Stimulated activated CD8-positive, alpha-beta memory T cell treated with anti-CD3 and anti-CD28 coated beads, Interleukin-7, amount 100 ng/mL, for 48 hours (primary cell): ENCODE results near the gene PRKCH.

ENCODE experiments used
- DNase-seq, 2 donors: peaks; one replicate each; pipeline ENCODE4 v3.0.0-alpha.2; 2020; ENCODE audit warnings: low read depth in 1 of 2; ENCODE audit errors: extremely low read depth in 1 of 2

PRKCH gene

GRCh38 chr14:61561657-61562276 lies 240.4 kb downstream of the PRKCH start:
- DNase-seq = no peak

DNA sequence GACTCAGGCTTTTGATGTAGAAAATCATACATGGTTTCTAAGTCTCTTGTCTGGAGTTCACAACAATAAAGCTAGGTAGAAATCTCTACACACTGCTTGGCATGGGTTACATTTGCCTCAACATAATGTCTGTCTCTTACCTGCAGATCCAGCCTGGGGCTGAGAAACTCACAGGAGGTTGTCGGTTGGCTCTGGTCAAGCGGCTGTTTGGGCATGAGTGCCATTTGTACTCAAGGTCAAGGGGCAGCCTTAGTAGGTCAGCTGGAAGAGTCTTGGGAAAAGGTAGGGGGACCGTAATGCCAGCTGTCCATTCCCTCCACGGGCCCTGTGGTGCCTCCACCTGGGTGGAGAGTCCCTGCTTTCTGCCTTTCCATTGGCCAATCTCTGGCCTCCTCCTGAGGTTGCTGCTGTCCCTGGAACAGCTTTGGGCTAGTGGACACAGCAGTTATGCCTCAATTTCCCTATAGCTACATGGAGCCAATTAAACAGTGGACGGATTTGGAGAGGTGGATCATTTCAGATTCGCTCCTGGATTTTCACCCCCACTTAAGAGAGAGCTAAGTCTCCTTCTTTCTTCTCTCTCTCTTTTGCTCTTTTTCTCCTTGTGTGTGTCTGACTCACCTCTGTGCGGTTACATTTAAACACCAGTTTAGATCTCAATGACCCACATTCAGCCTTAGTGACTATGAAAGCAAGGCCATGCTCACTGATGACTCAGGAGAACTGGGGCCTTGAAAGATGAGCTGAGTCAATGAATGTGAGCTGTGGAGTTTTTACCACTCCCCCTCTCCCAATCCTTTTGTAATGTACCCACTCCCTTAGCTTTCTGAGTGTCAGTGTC lies 241.2 kb downstream of the PRKCH start:
- DNase-seq = peak in 1 of 2 donors; percentile 52

DNA sequence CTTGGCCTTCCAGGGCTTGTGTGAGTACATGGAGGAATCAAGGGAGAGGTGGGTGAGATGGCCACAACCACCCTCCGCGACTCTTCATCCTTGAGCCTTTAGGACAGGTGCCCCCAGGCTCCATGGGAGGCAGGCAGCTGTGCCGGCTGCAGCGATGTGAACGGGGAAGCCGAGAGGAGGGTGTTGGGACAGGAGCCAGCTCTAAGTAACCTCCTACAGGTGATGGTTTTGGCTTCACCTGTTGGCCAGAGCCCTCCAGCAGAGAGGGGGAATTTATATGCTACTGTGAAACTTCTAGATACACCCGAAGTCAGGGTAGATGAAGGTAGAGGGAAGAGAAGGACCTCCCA lies 241.8 kb downstream of the PRKCH start:
- no peak for DNase-seq

GRCh38 chr14:61563880-61564617 lies 242.7 kb downstream of the PRKCH start:
- no peak for DNase-seq

DNA sequence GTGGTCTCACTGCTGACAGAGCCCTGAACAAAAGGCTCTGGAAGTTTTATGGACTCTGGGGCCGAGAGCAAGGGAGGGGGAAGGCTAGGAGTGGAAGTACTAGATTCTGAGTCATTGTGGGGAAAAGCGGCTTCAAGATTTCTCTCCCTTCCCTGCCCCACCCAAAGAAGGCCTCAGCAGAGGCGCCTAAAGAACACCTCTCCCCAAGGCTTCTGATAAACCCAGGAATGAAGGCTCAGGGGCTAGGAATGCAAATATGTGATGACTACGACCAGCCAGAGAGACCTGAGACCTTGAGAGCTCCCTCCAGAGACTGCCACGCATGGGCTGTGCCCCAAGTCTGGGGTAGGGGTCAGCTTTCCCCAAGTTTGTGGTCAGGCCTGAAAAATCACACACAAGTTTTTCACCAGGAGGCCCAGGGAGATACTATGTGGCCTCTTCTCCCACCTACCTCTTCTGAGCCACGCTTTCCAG lies 243.3 kb downstream of the PRKCH start:
- no peak for DNase-seq

GRCh38 chr14:61565181-61565580 lies 243.8 kb downstream of the PRKCH start:
- no peak for DNase-seq

- no peak for DNase-seq
Measured at GRCh38 chr14:61565836-61566536, 244.6 kb downstream of the PRKCH start.

DNA sequence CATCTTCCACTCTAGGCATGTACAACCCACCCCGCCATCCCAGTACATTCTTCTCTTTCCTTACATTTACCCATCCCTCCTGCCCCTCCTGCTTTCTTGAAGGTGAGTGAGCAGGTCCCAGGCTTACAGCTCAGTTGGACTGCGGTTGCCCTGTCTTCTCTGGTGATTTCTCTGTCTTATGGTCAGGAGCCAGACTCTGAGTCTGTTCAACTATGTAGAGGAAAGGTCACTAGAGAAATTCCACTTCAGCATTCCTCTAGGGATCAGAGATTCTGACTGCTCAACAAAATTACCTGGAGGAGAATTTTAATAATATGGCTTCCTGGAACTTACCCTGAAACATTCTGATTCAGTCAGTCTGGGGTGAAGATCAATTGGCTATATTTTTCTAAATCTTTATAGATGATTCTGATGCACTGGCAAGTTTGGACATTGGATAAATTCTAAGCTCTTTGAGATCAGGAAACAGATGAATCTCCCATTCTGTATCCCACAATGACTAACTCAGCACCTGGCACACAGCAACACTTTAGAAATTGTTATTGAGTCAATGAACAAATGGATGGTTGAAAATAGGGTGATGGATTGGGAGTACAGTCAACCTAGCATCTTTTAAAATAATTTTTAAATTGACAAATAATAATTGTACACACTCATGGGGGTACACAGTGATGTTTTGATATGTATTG lies 245.3 kb downstream of the PRKCH start:
- no peak for DNase-seq

- DNase-seq = no peak
Measured at GRCh38 chr14:61567838-61568571, 246.6 kb downstream of the PRKCH start.

- DNase-seq = peak in 1 of 2 donors; percentile 47
Measured at GRCh38 chr14:61568572-61569011, 247.2 kb downstream of the PRKCH start.

GRCh38 chr14:61569308-61569707 lies 247.9 kb downstream of the PRKCH start:
- DNase-seq = no peak

DNA sequence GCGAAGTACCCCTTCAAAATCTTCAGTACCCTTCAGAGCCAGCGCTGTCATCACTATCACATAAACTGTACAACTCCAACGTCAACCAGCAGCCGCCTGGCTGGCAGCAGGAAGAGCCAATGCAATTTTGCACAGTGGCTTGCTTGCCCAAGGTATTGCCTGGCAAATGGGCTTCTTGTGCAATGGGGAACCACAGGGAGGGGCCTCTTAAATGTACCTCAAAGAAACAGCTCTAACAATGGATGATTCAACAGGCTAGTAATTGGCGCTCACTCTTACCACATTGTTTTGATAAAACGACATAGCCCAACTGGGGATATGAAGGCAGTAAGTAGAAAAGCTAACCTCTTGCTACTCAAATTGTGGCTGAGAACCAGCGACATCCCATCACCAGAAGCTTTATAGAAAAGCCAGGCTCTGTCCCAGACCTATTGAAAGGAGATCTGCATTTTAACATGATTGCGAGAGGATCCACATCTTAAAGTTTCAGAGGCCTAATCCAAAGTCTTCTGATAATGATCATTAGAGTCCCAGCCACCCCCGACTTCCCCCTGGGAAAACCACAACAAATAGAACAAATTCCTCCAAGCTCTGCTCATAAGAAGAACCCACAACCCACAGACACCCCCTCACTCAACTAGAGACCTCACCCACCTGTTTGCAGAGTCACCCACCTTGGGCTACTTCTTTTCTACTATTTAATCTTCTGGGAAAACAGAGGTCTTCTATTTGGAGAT lies 248.6 kb downstream of the PRKCH start:
- peak in 1 of 2 donors; percentile 57 for DNase-seq

- DNase-seq = no peak
Measured at GRCh38 chr14:61570549-61571290, 249.3 kb downstream of the PRKCH start.

- DNase-seq = no peak
Measured at GRCh38 chr14:61571917-61572316, 250.5 kb downstream of the PRKCH start.

DNA sequence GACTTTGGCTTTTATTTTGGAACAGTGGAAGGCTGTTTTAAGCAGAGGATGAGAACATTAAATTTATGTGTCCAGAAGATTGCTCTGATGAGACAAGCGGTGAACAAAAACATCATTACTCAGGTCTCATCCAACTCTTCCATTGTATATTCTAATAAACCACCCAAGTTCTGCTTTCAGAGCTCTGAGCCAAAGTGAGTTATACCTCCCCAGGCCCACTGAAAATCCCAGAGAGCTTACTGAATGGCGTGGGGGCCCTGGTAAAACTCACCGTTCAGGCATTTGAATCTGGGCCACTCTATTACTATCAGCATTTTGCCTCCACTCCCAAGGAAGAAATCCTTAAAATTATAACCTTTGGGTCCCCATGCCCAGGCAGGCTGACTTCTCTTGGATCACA lies 251.9 kb downstream of the PRKCH start:
- no peak for DNase-seq

DNA sequence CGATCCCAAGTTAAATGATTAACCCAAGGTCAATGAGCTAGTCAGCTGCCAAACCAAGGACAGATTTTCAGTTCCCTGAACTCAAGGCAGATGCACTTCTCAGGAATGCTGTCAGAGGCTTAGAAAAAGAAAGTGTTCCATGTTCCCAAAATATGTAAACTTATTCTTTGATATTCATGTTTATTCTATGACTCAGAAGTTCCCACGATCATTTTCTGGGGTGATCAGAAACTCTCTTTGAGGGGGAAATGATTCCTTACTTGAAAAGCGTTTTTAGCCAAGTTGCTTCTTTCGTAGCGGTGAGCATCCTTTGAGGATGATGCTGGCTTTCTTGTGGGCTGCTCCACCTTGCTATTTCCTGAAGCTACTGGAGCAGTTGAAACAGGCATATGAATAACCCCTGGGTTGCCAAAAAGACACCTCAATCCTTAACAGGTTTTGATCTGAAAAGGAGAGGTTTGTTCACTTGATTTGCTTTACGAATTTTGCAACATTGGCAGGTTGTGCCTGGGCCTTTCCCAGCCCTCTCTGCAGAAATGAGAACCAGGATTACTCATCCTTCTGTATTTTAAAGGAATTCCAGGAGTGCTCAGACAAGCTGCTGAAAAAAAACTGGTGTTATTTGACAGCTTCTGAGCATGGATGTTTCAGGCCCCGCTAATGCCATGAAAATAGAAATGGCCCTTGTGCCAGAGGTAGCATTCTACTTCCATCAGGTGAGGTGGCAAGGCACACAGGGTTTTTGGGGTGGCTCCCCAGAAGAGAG lies 252.6 kb downstream of the PRKCH start:
- no peak for DNase-seq

- no peak for DNase-seq
Measured at GRCh38 chr14:61574514-61574807, 253.1 kb downstream of the PRKCH start.

GRCh38 chr14:61575126-61575525 lies 253.7 kb downstream of the PRKCH start:
- DNase-seq = no peak
